SU-DHL-6 (cell line): ENCODE results near the gene LUC7L.
"Not testable (repeated sequence)": the region's sequence is repeated elsewhere in the genome, so short reads cannot be mapped to it uniquely, and the experiment has no call there.

Source experiments
- CTCF ChIP-seq: fragments of 200-600 bp; sonication (generic); IDR thresholded peaks from one replicate; pipeline ENCODE4 v1.5.1; 2017; ENCODE audit warnings: antibody characterized with exemption, mild to moderate bottlenecking, low read length, moderate library complexity; ENCODE audit not compliant: insufficient read depth, poor library complexity, severe bottlenecking
- EZH2phosphoT487 ChIP-seq: fragments of 200-600 bp; sonication (generic), shearing (Covaris generic); conservative IDR thresholded peaks from 2 replicates; pipeline ENCODE4 v1.6.1; 2018; ENCODE audit warnings: mild to moderate bottlenecking, antibody characterized with exemption, low read length, moderate library complexity, mixed read lengths

- TF ChIP-seq CTCF, EZH2phosphoT487: not testable (repeated sequence)
These were observed 66.1 kb downstream of the LUC7L start for GRCh38 chr16:163139-163538.
